Measurements from ENCODE around the gene NR2F6.

- TF ChIP-seq HOXA7 (CRISPR knock-in tag; IDR thresholded peaks at IDR 0.05; ENCODE audit: borderline replicate concordance), result no peak
- no peak for TF ChIP-seq CTCF (tag by site-specific recombination; IDR thresholded peaks at IDR 0.05)
- no peak for TF ChIP-seq ZBTB7A (tag by site-specific recombination; IDR thresholded peaks at IDR 0.05; ENCODE audit: low read depth)
- TF ChIP-seq ZNF37A (tag by site-specific recombination; IDR thresholded peaks at IDR 0.05), result no peak
- no peak for TF ChIP-seq PRDM10 (tag by site-specific recombination; IDR thresholded peaks at IDR 0.05)
Measured at GRCh38 chr19:17214508-17215126, 31.1 kb downstream of the NR2F6 start.

All from HEK293 (cell line).